Measurements from ENCODE around the gene OR4K5.

Gene OR4K5, protein sequence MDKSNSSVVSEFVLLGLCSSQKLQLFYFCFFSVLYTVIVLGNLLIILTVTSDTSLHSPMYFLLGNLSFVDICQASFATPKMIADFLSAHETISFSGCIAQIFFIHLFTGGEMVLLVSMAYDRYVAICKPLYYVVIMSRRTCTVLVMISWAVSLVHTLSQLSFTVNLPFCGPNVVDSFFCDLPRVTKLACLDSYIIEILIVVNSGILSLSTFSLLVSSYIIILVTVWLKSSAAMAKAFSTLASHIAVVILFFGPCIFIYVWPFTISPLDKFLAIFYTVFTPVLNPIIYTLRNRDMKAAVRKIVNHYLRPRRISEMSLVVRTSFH

DNA sequence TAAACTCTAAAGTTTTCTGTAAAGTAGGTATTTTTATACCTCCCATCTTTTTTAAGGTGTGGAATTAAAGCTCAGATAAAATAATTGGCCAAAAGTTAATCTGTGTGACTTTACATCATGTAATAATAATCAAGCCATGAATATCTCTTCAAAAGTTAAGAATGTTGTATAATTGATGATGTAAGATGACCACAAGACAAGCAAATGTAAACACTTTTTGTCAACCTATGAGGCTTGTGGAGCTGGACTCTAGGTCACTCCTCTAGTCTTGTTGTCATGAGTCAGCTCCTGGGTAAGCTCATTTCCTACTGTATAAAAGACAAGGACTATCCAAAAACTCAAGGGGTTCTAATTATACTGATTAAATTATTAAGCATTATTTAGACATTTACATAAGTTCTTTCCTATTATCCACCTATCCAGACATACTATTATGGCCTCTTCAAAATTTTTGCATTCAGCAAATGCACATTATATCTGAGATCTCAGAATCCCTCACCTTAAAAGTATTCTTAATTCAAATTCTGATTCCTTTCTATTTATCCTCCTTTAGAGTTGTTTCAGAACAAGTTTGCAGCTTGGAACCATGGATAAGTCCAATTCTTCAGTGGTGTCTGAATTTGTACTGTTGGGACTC, at the start of gene OR4K5:
Gene OR4K5 (plus strand): TSS at position 587 of the 637 bp plus-strand sequence. CDS start 0 bp downstream, at position 587.
- no peak for DNase-seq (ENCODE audit: extremely low spot score)
- POLR2A ChIA-PET, result no interaction called here
- TF ChIP-seq ARNT (IDR thresholded peaks at IDR 0.05) (no peak), SUZ12 (IDR thresholded peaks at IDR 0.05) (no peak), NFRKB (IDR thresholded peaks at IDR 0.05) (no peak), L3MBTL2 (conservative IDR thresholded peaks at IDR 0.05) (no peak), HDGF (IDR thresholded peaks at IDR 0.05; ENCODE audit: borderline replicate concordance) (no peak), TARDBP (IDR thresholded peaks at IDR 0.05) (no peak), FOXK2 (IDR thresholded peaks at IDR 0.05) (no peak), ELF4 (IDR thresholded peaks at IDR 0.05) (no peak), SP1 (IDR thresholded peaks at IDR 0.05) (no peak), FOXM1 (IDR thresholded peaks at IDR 0.05; ENCODE audit: borderline replicate concordance) (no peak), FOXA1 (IDR thresholded peaks at IDR 0.05) (no peak), ZNF384 (IDR thresholded peaks at IDR 0.05) (no peak)
- TF ChIP-seq, protein P1, sequence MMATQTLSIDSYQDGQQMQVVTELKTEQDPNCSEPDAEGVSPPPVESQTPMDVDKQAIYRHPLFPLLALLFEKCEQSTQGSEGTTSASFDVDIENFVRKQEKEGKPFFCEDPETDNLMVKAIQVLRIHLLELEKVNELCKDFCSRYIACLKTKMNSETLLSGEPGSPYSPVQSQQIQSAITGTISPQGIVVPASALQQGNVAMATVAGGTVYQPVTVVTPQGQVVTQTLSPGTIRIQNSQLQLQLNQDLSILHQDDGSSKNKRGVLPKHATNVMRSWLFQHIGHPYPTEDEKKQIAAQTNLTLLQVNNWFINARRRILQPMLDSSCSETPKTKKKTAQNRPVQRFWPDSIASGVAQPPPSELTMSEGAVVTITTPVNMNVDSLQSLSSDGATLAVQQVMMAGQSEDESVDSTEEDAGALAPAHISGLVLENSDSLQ (IDR thresholded peaks at IDR 0.05), result no peak
- CTCF ChIA-PET, result no interaction called here

DNA sequence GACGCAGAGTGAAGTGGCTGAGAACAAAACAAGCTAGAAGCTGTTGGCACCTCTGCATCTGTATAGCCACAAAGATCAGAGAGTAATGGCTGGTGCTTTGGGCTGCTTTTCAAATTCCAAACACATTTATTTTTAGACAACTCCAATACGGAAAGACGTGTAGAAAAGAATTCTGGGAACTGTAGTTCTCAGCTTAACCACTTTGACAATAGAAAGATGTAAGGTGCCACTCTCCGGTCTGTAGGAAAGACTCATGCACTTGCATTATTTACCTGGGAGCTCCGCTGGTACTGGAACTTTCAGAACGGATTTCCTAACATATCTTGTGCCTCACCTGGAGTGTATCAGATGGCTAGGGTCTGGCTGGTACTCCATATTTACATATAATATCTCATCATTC, 47.2 kb upstream of the OR4K5 start:
- DNase-seq (ENCODE audit: extremely low spot score), result no peak
- POLR2A ChIA-PET, result no interaction called here
- no peak for TF ChIP-seq TARDBP (IDR thresholded peaks at IDR 0.05)
- no peak for TF ChIP-seq ELF4 (IDR thresholded peaks at IDR 0.05)
- CTCF ChIA-PET, result no interaction called here

DNA sequence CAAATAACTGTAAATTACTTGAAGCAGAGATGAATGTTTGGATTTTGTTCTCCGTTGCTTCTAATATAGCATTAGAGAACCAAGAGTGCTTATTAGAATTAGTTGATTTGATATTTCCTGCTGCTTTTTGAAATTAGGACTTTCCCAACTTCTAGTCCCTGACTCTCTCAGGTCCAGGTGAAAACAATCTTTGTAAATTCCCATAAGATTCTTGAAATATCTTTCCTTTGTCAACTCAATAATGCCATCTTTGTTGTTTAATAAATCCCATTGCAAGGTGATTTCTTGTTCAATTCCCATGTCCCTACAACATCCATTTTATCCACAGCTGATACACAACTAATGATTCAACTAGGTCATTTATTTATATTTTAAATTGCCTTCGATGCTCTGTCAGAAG, 45.6 kb upstream of the OR4K5 start, which contains the start of gene OR4K2:
Gene OR4K2 (plus strand): TSS at position 301 of the 400 bp plus-strand sequence. CDS start 1,126 bp downstream, outside the sequence.
- CTCF ChIA-PET, result no interaction called here
- no peak for TF ChIP-seq HDGF (IDR thresholded peaks at IDR 0.05; ENCODE audit: borderline replicate concordance)
- no peak for TF ChIP-seq CTBP1 (IDR thresholded peaks at IDR 0.05; ENCODE audit: borderline replicate concordance)
- no peak for TF ChIP-seq SP1 (IDR thresholded peaks at IDR 0.05)
- TF ChIP-seq L3MBTL2 (conservative IDR thresholded peaks at IDR 0.05), result no peak
- TF ChIP-seq ARNT (IDR thresholded peaks at IDR 0.05), result no peak
- no peak for TF ChIP-seq NFRKB (IDR thresholded peaks at IDR 0.05)
- no peak for TF ChIP-seq FOXK2 (IDR thresholded peaks at IDR 0.05)
- POLR2A ChIA-PET, result no interaction called here
- no peak for DNase-seq (ENCODE audit: extremely low spot score)

DNA sequence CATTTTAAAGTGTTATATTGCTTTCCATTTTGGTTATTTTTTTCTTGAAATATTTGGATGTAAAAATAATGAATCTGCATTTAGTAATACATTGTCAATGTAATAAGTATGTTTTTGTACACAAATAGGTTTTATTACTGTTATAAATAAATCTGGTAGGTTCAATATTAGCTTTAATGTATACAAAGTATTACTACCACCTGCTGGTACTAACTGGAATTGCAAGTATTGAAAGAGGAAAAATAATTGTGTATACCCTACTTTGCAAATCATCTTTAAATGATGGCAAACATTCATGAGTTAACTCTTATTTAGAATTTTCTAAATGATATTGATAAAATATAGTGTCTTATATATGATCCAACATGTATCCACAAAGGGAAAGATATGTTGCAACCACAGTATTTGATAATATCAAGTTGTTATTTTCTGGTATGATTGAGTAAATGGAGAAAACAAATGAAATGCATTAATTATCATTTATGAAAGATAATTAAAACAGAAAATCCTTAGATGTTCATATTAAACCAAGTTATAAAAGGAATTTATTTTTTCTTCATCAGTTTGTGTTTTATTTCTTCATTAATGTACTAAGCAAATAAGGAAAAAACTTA, 42.3 kb upstream of the OR4K5 start:
- ChIA-PET POLR2A (no interaction called here), CTCF (no interaction called here)
- DNase-seq (ENCODE audit: extremely low spot score), result no peak
- TF ChIP-seq NFRKB (IDR thresholded peaks at IDR 0.05) (no peak), ARNT (IDR thresholded peaks at IDR 0.05) (no peak), FOXA1 (IDR thresholded peaks at IDR 0.05) (no peak), SUZ12 (IDR thresholded peaks at IDR 0.05) (no peak), TARDBP (IDR thresholded peaks at IDR 0.05) (no peak), SP1 (IDR thresholded peaks at IDR 0.05) (no peak), LEF1 (IDR thresholded peaks at IDR 0.05; ENCODE audit: borderline replicate concordance) (no peak), CTBP1 (IDR thresholded peaks at IDR 0.05; ENCODE audit: borderline replicate concordance) (no peak), FOXM1 (IDR thresholded peaks at IDR 0.05; ENCODE audit: borderline replicate concordance) (no peak), ELF4 (IDR thresholded peaks at IDR 0.05) (no peak), FOXK2 (IDR thresholded peaks at IDR 0.05) (no peak), BHLHE40 (IDR thresholded peaks at IDR 0.05; ENCODE audit: borderline replicate concordance) (no peak), L3MBTL2 (conservative IDR thresholded peaks at IDR 0.05) (no peak)
- TF ChIP-seq, protein P1 (IDR thresholded peaks at IDR 0.05), result no peak

DNA sequence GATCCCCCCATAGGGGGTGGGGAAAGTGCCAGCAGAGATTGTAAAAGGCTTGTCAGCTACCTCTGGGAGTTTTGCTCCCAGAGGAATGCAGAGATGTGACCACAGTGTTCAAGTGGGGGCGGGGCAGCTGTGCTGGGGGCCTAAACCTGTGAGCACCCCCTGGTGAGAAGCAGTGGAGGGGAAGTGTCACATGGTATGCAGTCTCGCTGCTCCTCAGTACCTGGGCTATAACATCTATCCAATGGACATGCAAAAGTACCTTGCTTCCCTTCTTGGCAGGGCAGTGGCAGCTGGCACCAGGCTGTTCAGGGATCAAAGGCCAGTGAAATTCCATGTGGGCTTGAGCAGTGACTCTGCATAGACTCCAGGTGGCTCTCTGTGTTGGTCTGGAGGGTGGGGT, 25.1 kb upstream of the OR4K5 start:
- POLR2A ChIA-PET, result no interaction called here

More for the DNA sequence above, 25.1 kb upstream of the OR4K5 start:
- no peak for TF ChIP-seq FOXM1 (IDR thresholded peaks at IDR 0.05; ENCODE audit: borderline replicate concordance)
- TF ChIP-seq SP1 (IDR thresholded peaks at IDR 0.05), result no peak
- no peak for TF ChIP-seq LEF1 (IDR thresholded peaks at IDR 0.05; ENCODE audit: borderline replicate concordance)
- no peak for TF ChIP-seq FOXA1 (IDR thresholded peaks at IDR 0.05)
- TF ChIP-seq, protein P1 (IDR thresholded peaks at IDR 0.05), result no peak
- no peak for TF ChIP-seq ZNF384 (IDR thresholded peaks at IDR 0.05)
- no peak for TF ChIP-seq TARDBP (IDR thresholded peaks at IDR 0.05)
- TF ChIP-seq BHLHE40 (IDR thresholded peaks at IDR 0.05; ENCODE audit: borderline replicate concordance), result no peak
- no peak for TF ChIP-seq SUZ12 (IDR thresholded peaks at IDR 0.05)
- TF ChIP-seq HDGF (IDR thresholded peaks at IDR 0.05; ENCODE audit: borderline replicate concordance), result no peak
- TF ChIP-seq NFRKB (IDR thresholded peaks at IDR 0.05), result no peak
- no peak for TF ChIP-seq ELF4 (IDR thresholded peaks at IDR 0.05)
- no peak for TF ChIP-seq ARNT (IDR thresholded peaks at IDR 0.05)
- DNase-seq (ENCODE audit: extremely low spot score), result no peak
- CTCF ChIA-PET, result no interaction called here
